Astrocyte (in vitro differentiated cells and primary cell): ENCODE measurements around the gene PLEKHG5. TPM values are rescaled to one million over a fixed set of nuclear protein-coding genes. Genes with fewer than 3 reads are reported as not detected.

ENCODE experiments used
- DNase-seq: peaks from one replicate; pipeline ENCODE4 v3.0.0-alpha.2; 2010; ENCODE audit warnings: low read depth
- FAIRE-seq: peaks from 2 replicates; lab custom pipeline; 2011; peaks lifted over from hg19 to GRCh38; lab: Jason Lieb, UNC
- H2AFZ ChIP-seq: 2 replicates; pipeline ENCODE4 v1.6.0; 2012; ENCODE audit warnings: low read depth, low read length, inconsistent platforms
- H3K27ac ChIP-seq: 2 replicates; pipeline ENCODE4 v1.5.1; 2011; ENCODE audit warnings: low read depth, low read length, inconsistent platforms
- H3K27me3 ChIP-seq: 2 replicates; pipeline ENCODE4 v1.6.0; 2011; ENCODE audit warnings: low read length, inconsistent platforms; ENCODE audit not compliant: insufficient read depth
- H3K36me3 ChIP-seq: 2 replicates; pipeline ENCODE4 v1.5.1; 2011; ENCODE audit warnings: low read length, inconsistent platforms; ENCODE audit not compliant: insufficient read depth
- H3K4me1 ChIP-seq: 2 replicates; pipeline ENCODE4 v1.5.1; 2011; ENCODE audit warnings: low read length, inconsistent platforms; ENCODE audit not compliant: insufficient read depth
- H3K4me2 ChIP-seq: 2 replicates; pipeline ENCODE4 v1.6.0; 2012; ENCODE audit warnings: low read length, inconsistent platforms
- H3K4me3 ChIP-seq: 2 replicates; pipeline ENCODE4 v1.5.1; 2011; ENCODE audit warnings: low read depth, mild to moderate bottlenecking, low read length, inconsistent platforms; ENCODE audit not compliant: insufficient read depth
- H3K79me2 ChIP-seq: 2 replicates; pipeline ENCODE4 v1.6.0; 2012; ENCODE audit warnings: mild to moderate bottlenecking, low read length, inconsistent platforms; ENCODE audit not compliant: insufficient read depth
- H3K9ac ChIP-seq: 2 replicates; pipeline ENCODE4 v1.6.0; 2012; ENCODE audit warnings: mild to moderate bottlenecking, low read length, inconsistent platforms
- H3K9me3 ChIP-seq: 2 replicates; pipeline ENCODE4 v1.5.1; 2012; ENCODE audit warnings: low read depth, mild to moderate bottlenecking, low read length, inconsistent platforms; ENCODE audit not compliant: insufficient read depth
- H4K20me1 ChIP-seq: 2 replicates; pipeline ENCODE4 v1.6.0; 2012; ENCODE audit warnings: low read length, inconsistent platforms; ENCODE audit not compliant: insufficient read depth
- H3K27ac Mint-ChIP-seq: one replicate; pipeline ENCODE4 v1.8.0; 2021; ENCODE audit warnings: mild to moderate bottlenecking, mixed read lengths; ENCODE audit not compliant: unreplicated experiment
- H3K27me3 Mint-ChIP-seq: one replicate; pipeline ENCODE4 v1.8.0; 2021; ENCODE audit warnings: low read depth, mixed read lengths; ENCODE audit not compliant: unreplicated experiment
- H3K36me3 Mint-ChIP-seq: one replicate; pipeline ENCODE4 v1.8.0; 2021; ENCODE audit warnings: low read depth, mixed read lengths; ENCODE audit not compliant: unreplicated experiment
- H3K4me1 Mint-ChIP-seq: one replicate; pipeline ENCODE4 v1.8.0; 2021; ENCODE audit warnings: low read depth, mixed read lengths; ENCODE audit not compliant: unreplicated experiment
- H3K4me3 Mint-ChIP-seq: one replicate; pipeline ENCODE4 v1.8.0; 2021; ENCODE audit warnings: mild to moderate bottlenecking, moderate library complexity, mixed read lengths; ENCODE audit not compliant: unreplicated experiment
- H3K9me3 Mint-ChIP-seq: one replicate; pipeline ENCODE4 v1.8.0; 2021; ENCODE audit warnings: mild to moderate bottlenecking, mixed read lengths; ENCODE audit not compliant: unreplicated experiment
- CTCF ChIP-seq: IDR thresholded peaks from 2 replicates; pipeline ENCODE4 v1.5.1; 2011; ENCODE audit warnings: low read depth, mild to moderate bottlenecking, inconsistent platforms, low read length, moderate library complexity; ENCODE audit not compliant: insufficient read depth
- EZH2 ChIP-seq: IDR thresholded peaks from 2 replicates; pipeline ENCODE4 v1.6.1; 2012; ENCODE audit warnings: mild to moderate bottlenecking, low read length, inconsistent platforms; ENCODE audit not compliant: insufficient read depth
- total RNA-seq: library from RNA; stranded (reverse); gene quantifications from 2 replicates; pipeline ENCODE4 v1.2.1, GENCODE V29; 2021

PLEKHG5 gene
- total RNA-seq, 1 donor from 2014 or later: 25.1 TPM

- Mint-ChIP-seq H3K36me3 (peaks cover 16% of the 10 kb centered on the region), H3K27ac (peak overlapping the region; percentile 34), H3K4me3 (no peak overlapping the region), H3K4me1 (no peaks in the 10 kb centered on the region), H3K9me3 (peaks cover 5% of the 10 kb centered on the region), H3K27me3 (peaks cover 9% of the 10 kb centered on the region)
- Histone ChIP-seq H2AFZ (no peak overlapping the region), H3K9ac (no peak overlapping the region), H3K4me2 (no peak overlapping the region), H4K20me1 (peaks cover 38% of the 10 kb centered on the region), H3K4me3 (no peak overlapping the region), H3K36me3 (peaks cover 3% of the 10 kb centered on the region), H3K9me3 (no peaks in the 10 kb centered on the region), H3K27ac (no peak overlapping the region), H3K79me2 (no peaks in the 10 kb centered on the region), H3K4me1 (no peaks in the 10 kb centered on the region), H3K27me3 (peaks cover 9% of the 10 kb centered on the region)
- TF ChIP-seq CTCF (no peak), EZH2 (no peak)
- DNase-seq (no peak), FAIRE-seq (no peak)
Measured at GRCh38 chr1:6460301-6461050, 31.0 kb downstream of the PLEKHG5 start.

- no peak overlapping the region for H3K4me3 Mint-ChIP-seq
Measured at GRCh38 chr1:6459850-6460265, 31.6 kb downstream of the PLEKHG5 start.

More at GRCh38 chr1:6459850-6460265, 31.6 kb downstream of the PLEKHG5 start:
- H3K4me3 ChIP-seq: no peak overlapping the region
- H3K79me2 ChIP-seq: no peaks in the 10 kb centered on the region
- H3K4me2 ChIP-seq: no peak overlapping the region
- no peak overlapping the region for H3K27ac ChIP-seq
- peaks cover 5% of the 10 kb centered on the region for H3K9me3 Mint-ChIP-seq
- H3K27me3 ChIP-seq: peaks cover 9% of the 10 kb centered on the region
- H3K9me3 ChIP-seq: no peaks in the 10 kb centered on the region
- no peak for DNase-seq
- H2AFZ ChIP-seq: no peak overlapping the region
- no peaks in the 10 kb centered on the region for H3K4me1 ChIP-seq
- H3K4me1 Mint-ChIP-seq: no peaks in the 10 kb centered on the region
- no peak overlapping the region for H3K27ac Mint-ChIP-seq
- TF ChIP-seq CTCF: no peak
- no peak for TF ChIP-seq EZH2
- FAIRE-seq: no peak
- H3K36me3 Mint-ChIP-seq: peaks cover 16% of the 10 kb centered on the region
- H3K36me3 ChIP-seq: peaks cover 3% of the 10 kb centered on the region
- peaks cover 37% of the 10 kb centered on the region for H4K20me1 ChIP-seq
- H3K27me3 Mint-ChIP-seq: peaks cover 9% of the 10 kb centered on the region
- H3K9ac ChIP-seq: no peak overlapping the region
